Breast epithelium (tissue), 3 donors: ENCODE data around the gene CAMTA1.

ENCODE experiments used
- CTCF ChIP-seq, 3 donors: fragments of 450-650 bp; IDR thresholded peaks; one replicate each; pipeline ENCODE4 v1.5.1; 2016 to 2017; ENCODE audit warnings: antibody characterized with exemption in 3 of 3, mild to moderate bottlenecking in 3 of 3, moderate library complexity in 3 of 3
- POLR2AphosphoS5 ChIP-seq, 3 donors: sonication (generic); formaldehyde crosslinking; IDR thresholded peaks; one replicate each; pipeline ENCODE4 v1.6.1; 2017; ENCODE audit warnings: antibody characterized with exemption in 3 of 3

- TF ChIP-seq CTCF (IDR thresholded peaks at IDR 0.05), result no peak
- TF ChIP-seq POLR2AphosphoS5 (IDR thresholded peaks at IDR 0.05), result no peak
These were observed 567.1 kb downstream of the CAMTA1 start for GRCh38 chr1:7352364-7352763.
